OCI-LY7 (cell line): Measurements from ENCODE around the gene VHLL.

Source experiments
- EZH2phosphoT487 ChIP-seq: fragments of 200-600 bp; sonication (generic); IDR thresholded peaks from 2 replicates; pipeline ENCODE4 v1.6.1; 2018; ENCODE audit warnings: low read depth, borderline replicate concordance, mild to moderate bottlenecking, mixed run types, antibody characterized with exemption, low read length, moderate library complexity, mixed read lengths
- TF ChIP-seq, protein P1 (sequence below): fragments of 200-600 bp; sonication (generic); conservative IDR thresholded peaks from 2 replicates; pipeline ENCODE4 v1.5.1; 2014; ENCODE audit warnings: mild to moderate bottlenecking, antibody characterized with exemption, low read length, moderate library complexity, mixed read lengths

DNA sequence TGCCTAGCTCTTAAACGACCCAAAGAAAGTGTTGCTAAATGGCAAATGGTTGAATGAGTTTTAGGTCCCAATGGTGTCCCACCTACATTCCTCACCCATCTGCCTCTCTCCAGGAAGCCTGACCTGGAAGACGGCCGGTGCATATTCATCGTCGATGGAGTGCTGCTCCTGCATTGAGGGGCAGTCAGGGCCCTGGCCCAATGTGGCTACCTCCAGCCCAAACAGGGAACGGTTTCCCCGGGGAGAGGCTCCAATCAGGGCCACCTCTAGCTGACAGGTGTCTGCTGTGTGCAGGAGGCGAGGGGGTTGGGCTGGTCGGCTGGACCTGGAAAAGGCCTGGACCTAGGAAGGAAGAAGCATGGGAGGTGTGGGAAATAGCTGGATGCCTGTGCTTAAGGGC lies 5.2 kb downstream of the VHLL start:
- TF ChIP-seq, protein P1, sequence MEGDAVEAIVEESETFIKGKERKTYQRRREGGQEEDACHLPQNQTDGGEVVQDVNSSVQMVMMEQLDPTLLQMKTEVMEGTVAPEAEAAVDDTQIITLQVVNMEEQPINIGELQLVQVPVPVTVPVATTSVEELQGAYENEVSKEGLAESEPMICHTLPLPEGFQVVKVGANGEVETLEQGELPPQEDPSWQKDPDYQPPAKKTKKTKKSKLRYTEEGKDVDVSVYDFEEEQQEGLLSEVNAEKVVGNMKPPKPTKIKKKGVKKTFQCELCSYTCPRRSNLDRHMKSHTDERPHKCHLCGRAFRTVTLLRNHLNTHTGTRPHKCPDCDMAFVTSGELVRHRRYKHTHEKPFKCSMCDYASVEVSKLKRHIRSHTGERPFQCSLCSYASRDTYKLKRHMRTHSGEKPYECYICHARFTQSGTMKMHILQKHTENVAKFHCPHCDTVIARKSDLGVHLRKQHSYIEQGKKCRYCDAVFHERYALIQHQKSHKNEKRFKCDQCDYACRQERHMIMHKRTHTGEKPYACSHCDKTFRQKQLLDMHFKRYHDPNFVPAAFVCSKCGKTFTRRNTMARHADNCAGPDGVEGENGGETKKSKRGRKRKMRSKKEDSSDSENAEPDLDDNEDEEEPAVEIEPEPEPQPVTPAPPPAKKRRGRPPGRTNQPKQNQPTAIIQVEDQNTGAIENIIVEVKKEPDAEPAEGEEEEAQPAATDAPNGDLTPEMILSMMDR = no peak
- no peak for TF ChIP-seq EZH2phosphoT487
